HepG2 (cell line): ENCODE data around the gene RPP14. TPM values are rescaled to one million over a fixed set of nuclear protein-coding genes. Genes with fewer than 3 reads are reported as not detected.

Experiments
- ATAC-seq: fragments of 200-7000 bp; cut with Tn5 transposase; 3 replicates; pipeline ENCODE4 v1.9.1; 2020; ENCODE audit warnings: mild to moderate bottlenecking, moderate library complexity
- BruUV-seq: library from RNA; stranded (reverse); fragments of 400-500 nt; replicated peaks from 2 replicates; lab custom pipeline; 2021; lab: Mats Ljungman, UMichigan
- CTCF ChIA-PET: fragments of 300-600 bp; formaldehyde crosslinking; extraction: SDS; loops from one replicate; lab custom pipeline; 2021; ENCODE audit warnings: low total read pairs, inconsistent platforms, low intra/inter-chr PET ratio; lab: Yijun Ruan, JAX
- POLR2A ChIA-PET: fragments of 350-600 bp; sonication (Branson Sonifier 250); formaldehyde crosslinking; loops from one replicate; lab custom pipeline; 2020; ENCODE audit warnings: antibody characterized with exemption, inconsistent platforms; lab: Yijun Ruan, JAX
- DNase-seq: peaks from one replicate; pipeline ENCODE4 v3.0.0-alpha.2; 2015; ENCODE audit warnings: low spot score
- FAIRE-seq: peaks from 3 replicates; lab custom pipeline; 2011; peaks lifted over from hg19 to GRCh38; lab: Jason Lieb, UNC
- H2AFZ ChIP-seq: one replicate; pipeline ENCODE4 v1.6.1; 2011; ENCODE audit warnings: low read length, inconsistent platforms
- H3K27ac ChIP-seq: fragments of 300-600 bp; 3 replicates; pipeline ENCODE4 v1.8.0; 2011; ENCODE audit warnings: mixed run types, mild to moderate bottlenecking, mixed read lengths, low read length, inconsistent platforms; ENCODE audit not compliant: insufficient read depth; ENCODE audit errors: extremely low read length
- H3K27me3 ChIP-seq, 2 experiments: fragments of 200-600 bp in 1 of 2; 2 replicates in 1 of 2; 3 replicates in 1 of 2; pipeline versions ENCODE4 v1.6.0 to v1.8.0; 2011; ENCODE audit warnings: low read length in 2 of 2, mild to moderate bottlenecking in 2 of 2, moderate library complexity in 2 of 2, inconsistent platforms in 1 of 2; ENCODE audit not compliant: insufficient read depth in 2 of 2, control insufficient read depth in 1 of 2
- H3K36me3 ChIP-seq, 2 experiments: fragments of 200-600 bp in 1 of 2; replicated peaks in 1 of 2; 2 replicates in 1 of 2; 3 replicates in 1 of 2; pipeline versions ENCODE4 v1.5.1 to v1.8.0; 2011; ENCODE audit warnings: low read length in 2 of 2, inconsistent platforms in 1 of 2; ENCODE audit not compliant: insufficient read depth in 2 of 2, control insufficient read depth in 1 of 2
- H3K4me1 ChIP-seq: 2 replicates; pipeline ENCODE4 v1.5.1; 2012; ENCODE audit warnings: low read length, inconsistent platforms; ENCODE audit not compliant: insufficient read depth
- H3K4me2 ChIP-seq: 2 replicates; pipeline ENCODE4 v1.6.0; 2011; ENCODE audit warnings: low read depth, low read length, inconsistent platforms
- H3K4me3 ChIP-seq, 3 experiments: fragments of 200-600 bp in 1 of 3; sonication (generic), shearing (Covaris generic) in 1 of 3; replicated peaks in 1 of 3; 2 replicates each; pipeline ENCODE4 v1.5.1; 2011 to 2016; ENCODE audit warnings: low read length in 3 of 3, inconsistent platforms in 2 of 3, low read depth in 2 of 3, mild to moderate bottlenecking in 2 of 3, control low read depth in 1 of 3, mixed read lengths in 1 of 3; ENCODE audit not compliant: insufficient read depth in 1 of 3
- H3K79me2 ChIP-seq: one replicate; pipeline ENCODE4 v1.6.1; 2011; ENCODE audit warnings: low read length, inconsistent platforms; ENCODE audit not compliant: insufficient read depth
- H3K9ac ChIP-seq: 2 replicates; pipeline ENCODE4 v1.6.0; 2011; ENCODE audit warnings: mild to moderate bottlenecking, low read depth, low read length, inconsistent platforms; ENCODE audit not compliant: insufficient read depth
- H3K9me3 ChIP-seq: 2 replicates; pipeline ENCODE4 v1.5.1; 2012; ENCODE audit warnings: mild to moderate bottlenecking, low read length
- H4K20me1 ChIP-seq: 2 replicates; pipeline ENCODE4 v1.6.0; 2011; ENCODE audit warnings: inconsistent platforms, mild to moderate bottlenecking, low read length, moderate library complexity; ENCODE audit not compliant: insufficient read depth
- ASH2L ChIP-seq: fragments of 300-600, 200-600 bp; sonication (generic); IDR thresholded peaks from 2 replicates; pipeline ENCODE4 v1.7.0; 2017; ENCODE audit warnings: low read depth, mild to moderate bottlenecking, moderate library complexity, mixed read lengths, low read length; ENCODE audit not compliant: insufficient read length
- EP300 ChIP-seq, 3 experiments: sonication (generic) in 1 of 3; formaldehyde crosslinking in 1 of 3; IDR thresholded peaks; 2 replicates each; pipeline versions ENCODE4 v1.5.1 to v1.6.1; 2011 to 2020; ENCODE audit warnings: low read depth in 2 of 3, low read length in 2 of 3, borderline replicate concordance in 1 of 3, improper control_type of control experiment in 1 of 3, mild to moderate bottlenecking in 1 of 3, missing genetic modification reagents in 1 of 3, moderate library complexity in 1 of 3
- PAXIP1 ChIP-seq: sonication (generic); formaldehyde crosslinking; conservative IDR thresholded peaks from 2 replicates; pipeline ENCODE4 v1.4.0; 2020; ENCODE audit warnings: mild to moderate bottlenecking, missing genetic modification reagents, moderate library complexity
- PCBP2 ChIP-seq: fragments of 200-400 bp; formaldehyde crosslinking; optimal IDR thresholded peaks from 2 replicates; pipeline ENCODE3; 2018; ENCODE audit warnings: low read length, low read depth; ENCODE audit not compliant: poor library complexity, severe bottlenecking
- POLR2AphosphoS5 ChIP-seq: IDR thresholded peaks from 2 replicates; pipeline ENCODE4 v1.6.1; 2012; ENCODE audit warnings: low read depth, low read length
- RBFOX2 ChIP-seq: fragments of 200-400 bp; formaldehyde crosslinking; IDR thresholded peaks from 2 replicates; pipeline ENCODE4 v1.6.1; 2017; ENCODE audit warnings: low read depth, mild to moderate bottlenecking, low read length
- RBM22 ChIP-seq: fragments of 200-400 bp; formaldehyde crosslinking; optimal IDR thresholded peaks from 2 replicates; pipeline ENCODE3; 2017; ENCODE audit warnings: mild to moderate bottlenecking, low read length, moderate library complexity
- TIGD3 ChIP-seq: sonication (generic); formaldehyde crosslinking; IDR thresholded peaks from 2 replicates; pipeline ENCODE4 v1.5.1; 2020; ENCODE audit warnings: mild to moderate bottlenecking, missing genetic modification reagents, borderline replicate concordance
- ZGPAT ChIP-seq: IDR thresholded peaks from 2 replicates; pipeline ENCODE4 v1.6.1; 2016; ENCODE audit warnings: mild to moderate bottlenecking
- ZMYM4 ChIP-seq: sonication (generic); formaldehyde crosslinking; IDR thresholded peaks from 2 replicates; pipeline ENCODE4 v1.8.1; 2023; ENCODE audit warnings: mild to moderate bottlenecking, missing genetic modification reagents
- ZNF264 ChIP-seq: sonication (generic); formaldehyde crosslinking; IDR thresholded peaks from 2 replicates; pipeline ENCODE4 v1.4.0; 2020; ENCODE audit warnings: missing genetic modification reagents
- ZNF44 ChIP-seq: sonication (generic); formaldehyde crosslinking; IDR thresholded peaks from 2 replicates; pipeline ENCODE4 v1.5.1; 2020; ENCODE audit warnings: mild to moderate bottlenecking, missing genetic modification reagents
- ZNF784 ChIP-seq: sonication (generic); formaldehyde crosslinking; IDR thresholded peaks from 2 replicates; pipeline ENCODE4 v1.5.1; 2020; ENCODE audit warnings: missing genetic modification reagents, mild to moderate bottlenecking, borderline replicate concordance
- WGBS: methylation state at CpG from one replicate; pipeline ENCODE4 v1.1.6; 2017; ENCODE audit warnings: low lambda C conversion rate; 5-methylcytosine and 5-hydroxymethylcytosine counted together
- in situ Hi-C: cut with HindIII; loops from 2 replicates; pipeline ENCODE4 v1.10.0; 2017; ENCODE audit warnings: low pct_unique_long_range_greater_than_20kb; ENCODE audit not compliant: extremely low pct_ligation_motif_present
- intact Hi-C: fragments of 100-400 bp; cut with micrococcal nuclease; formaldehyde crosslinking; loops from one replicate; pipeline ENCODE4 v1.10.0; 2022; ENCODE audit not compliant: unreplicated experiment
- polyA plus RNA-seq, 8 experiments: library from polyadenylated mRNA; depleted of rRNA in 3 of 8; stranded (reverse) in 7 of 8; unstranded in 1 of 8; fragments of >200 nt; fragmentation: Illumina TruSeq in 4 of 8; extraction: Trizol in 4 of 8; gene quantifications; 2 replicates each; pipeline versions ENCODE4 v1.2.1 to v1.2.3, GENCODE V29; 2011 to 2016; ENCODE audit warnings: low read depth in 4 of 8, missing spikeins in 1 of 8, mixed read lengths in 1 of 8; ENCODE audit not compliant: insufficient read depth in 1 of 8
- total RNA-seq, 5 experiments: library from RNA; depleted of rRNA; stranded (reverse); fragments of >200 nt; fragmentation: Illumina TruSeq; extraction: Trizol; gene quantifications; 2 replicates each; pipeline ENCODE4 v1.2.3, GENCODE V29; 2016; ENCODE audit warnings: low read depth in 1 of 5

RPP14 gene
- total and polyA plus RNA-seq, 2 of the 13 experiments (the other 11 are each of a cell fraction or from before 2014, with no cell fraction given): 15.4 to 16.2 TPM

- TF ChIP-seq ZNF784: 0 out of 2 replicates have a peak, but pooled peaks have one; percentile 27
Observed at GRCh38 chr3:58307639-58308215, 1.7 kb downstream of the RPP14 start (continued).

GRCh38 chr3:58308728-58309127, 2.7 kb downstream of the RPP14 start:
- intact Hi-C loops: loop anchor here (5.0 kb wide), 1 partner anchor 104 kb away; no protein-coding TSS in a partner anchor
- FAIRE-seq (peak; percentile 4), ATAC-seq (no peak), DNase-seq (no peak)
- Histone ChIP-seq H3K36me3 (peaks cover 9 to 24% of the 10 kb centered on the region in 2 experiments), H3K27ac (no peak overlapping the region), H3K4me3 (no peak overlapping the region), H4K20me1 (peaks cover 20% of the 10 kb centered on the region), H3K4me1 (peaks cover 28% of the 10 kb centered on the region), H3K9ac (0 out of 2 replicates have a peak overlapping the region, but pooled peaks have one; percentile 93), H3K4me2 (peak overlapping the region; percentile 92), H3K27me3 (no peaks in the 10 kb centered on the region; a peak in 1 of 5 replicates), H3K9me3 (no peaks in the 10 kb centered on the region), H2AFZ (no peak overlapping the region), H3K79me2 (peaks cover 38% of the 10 kb centered on the region)
- ChIA-PET CTCF (no interaction called here), POLR2A (interaction anchor here (0.7 to 3.5 kb wide), 2 partner anchors 13 to 228 kb away, joined by 3 to 33 read pairs; partner anchors contain the start of gene ACOX2)
- in situ Hi-C loops: loop anchor here (5.0 kb wide), 1 partner anchor 71 kb away; the partner anchor contains the start of gene ABHD6
- WGBS: 8% methylated on average over 1 of the region's 1 CpG
- BruUV-seq: no TSS peak
- TF ChIP-seq PAXIP1 (0 out of 2 replicates have a peak, but pooled peaks have one; percentile 16), POLR2AphosphoS5 (0 out of 2 replicates have a peak, but pooled peaks have one; percentile 17), EP300 (IDR thresholded peaks at IDR 0.05; ENCODE audit: low read depth in 2 of 2, low read length in 2 of 2) (no peak), EP300 (CRISPR knock-in tag; IDR thresholded peaks at IDR 0.05; ENCODE audit: borderline replicate concordance) (no peak), RBFOX2 (0 out of 2 replicates have a peak, but pooled peaks have one; percentile 31), ZGPAT (no peak), PCBP2 (no peak), ZNF264 (CRISPR knock-in tag) (no peak), ZMYM4 (CRISPR knock-in tag) (no peak), ZNF44 (CRISPR knock-in tag) (no peak), TIGD3 (no peak), ASH2L (no peak), RBM22 (peak; percentile 22)
